ENCODE data around the gene OLIG3.

Gene OLIG3

DNA sequence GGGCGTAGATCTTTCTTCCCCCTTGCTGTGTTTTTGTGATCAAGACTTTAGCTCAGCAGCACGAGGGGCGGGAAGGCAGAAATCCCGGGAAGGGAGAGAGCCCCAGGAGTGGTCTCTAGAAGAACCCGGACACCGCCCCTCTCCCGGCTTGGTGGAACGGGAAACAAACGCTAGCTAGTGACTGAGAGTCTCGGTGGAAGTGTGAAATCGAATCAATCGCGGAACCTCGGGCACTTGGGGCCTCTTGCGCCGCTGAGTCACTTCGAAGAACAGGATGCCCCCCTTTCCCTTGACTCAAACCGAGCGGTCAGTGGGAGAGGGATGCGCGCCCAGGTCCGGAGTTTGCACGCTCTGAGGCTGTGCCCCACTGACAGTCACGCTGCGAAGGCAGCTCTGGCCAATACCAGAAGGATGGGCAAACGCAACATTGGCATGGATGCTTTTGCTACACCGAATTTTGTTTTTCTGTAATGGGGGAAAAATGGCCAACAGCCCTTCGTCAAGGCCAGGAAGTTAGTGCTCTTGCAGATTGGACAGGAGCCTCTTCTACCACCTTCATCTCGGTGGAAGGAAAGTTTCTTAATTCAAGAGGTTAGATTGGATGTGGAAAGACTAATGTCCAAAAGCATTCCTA, 1.6 kb upstream of the OLIG3 start:
- no peak for DNase-seq

GRCh38 chr6:137494988-137495702, 951 bp upstream of the OLIG3 start:
- DNase-seq: no peak

- DNase-seq: no peak
Observed at GRCh38 chr6:137493218-137494038, 766 bp downstream of the OLIG3 start.

- DNase-seq: no peak
Observed at GRCh38 chr6:137492289-137493217, 1.6 kb downstream of the OLIG3 start.

DNA sequence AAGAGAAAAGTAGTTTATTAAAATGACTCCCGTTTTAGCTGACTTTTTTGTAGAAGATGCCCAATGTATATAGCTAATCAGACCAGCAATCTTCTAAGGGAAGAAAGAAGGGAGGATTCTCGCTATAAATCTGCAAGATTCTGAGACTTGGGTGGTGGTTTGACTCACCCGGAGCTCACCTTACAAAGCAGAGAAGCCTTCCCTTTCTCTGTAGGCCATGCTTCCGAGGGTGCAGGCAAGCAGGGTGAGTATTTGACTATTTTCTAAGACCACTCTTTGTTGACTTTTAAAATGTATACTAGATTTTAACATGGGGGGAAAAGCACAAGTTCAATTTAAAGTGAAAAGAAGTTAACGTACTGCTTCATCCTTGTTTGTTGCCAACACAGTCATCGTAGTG, 2.7 kb downstream of the OLIG3 start:
- no peak for DNase-seq

- DNase-seq: no peak
Observed at GRCh38 chr6:137490961-137491360, 3.2 kb downstream of the OLIG3 start.

GRCh38 chr6:137490006-137490905, 3.9 kb downstream of the OLIG3 start:
- no peak for DNase-seq

- no peak for DNase-seq
Observed at GRCh38 chr6:137489046-137490005, 4.9 kb downstream of the OLIG3 start.

GRCh38 chr6:137488150-137489045, 5.8 kb downstream of the OLIG3 start:
- no peak for DNase-seq

- no peak for DNase-seq
Observed at GRCh38 chr6:137487869-137488149, 6.4 kb downstream of the OLIG3 start.

GRCh38 chr6:137487181-137487868, 6.9 kb downstream of the OLIG3 start:
- no peak for DNase-seq

DNA sequence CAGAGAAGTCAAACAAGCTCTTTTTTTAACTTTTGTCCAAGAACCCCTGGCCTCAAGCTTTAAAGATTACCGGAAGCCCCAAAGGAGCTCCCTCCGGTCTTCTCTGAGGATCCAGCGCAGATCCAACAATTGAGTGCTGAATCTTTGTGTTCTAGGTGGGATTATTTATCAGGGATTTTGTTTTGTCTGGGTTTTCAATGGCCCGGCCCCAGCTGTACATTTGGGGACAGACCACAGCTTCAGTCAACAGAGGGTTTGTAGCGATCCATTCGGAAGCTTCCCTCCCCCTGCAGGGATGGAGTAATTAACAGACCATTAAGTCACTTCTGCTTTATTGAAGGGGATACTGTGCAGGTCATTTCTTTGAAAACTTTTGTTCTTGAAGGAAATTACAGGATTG, 7.8 kb downstream of the OLIG3 start:
- DNase-seq: no peak

DNA sequence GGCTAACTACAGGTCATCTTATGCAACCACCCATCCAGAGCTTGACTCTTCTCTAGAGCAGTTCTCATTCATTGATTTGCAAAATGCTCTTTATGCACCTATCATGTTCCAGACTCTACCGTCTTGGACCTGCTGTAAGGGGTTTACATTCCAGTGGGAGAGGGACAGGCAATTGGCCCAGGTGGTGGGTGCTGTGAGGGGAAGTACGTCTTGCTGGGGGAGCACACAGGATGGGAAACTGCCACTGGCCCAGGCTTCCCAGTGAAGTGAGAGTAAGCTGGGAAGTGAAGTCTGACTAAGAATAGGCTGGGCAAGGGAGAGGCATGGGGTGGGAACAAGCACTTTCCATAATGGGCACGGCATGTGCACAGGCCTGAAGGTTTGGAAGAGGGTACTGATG, 13.8 kb downstream of the OLIG3 start:
- DNase-seq: no peak

DNA sequence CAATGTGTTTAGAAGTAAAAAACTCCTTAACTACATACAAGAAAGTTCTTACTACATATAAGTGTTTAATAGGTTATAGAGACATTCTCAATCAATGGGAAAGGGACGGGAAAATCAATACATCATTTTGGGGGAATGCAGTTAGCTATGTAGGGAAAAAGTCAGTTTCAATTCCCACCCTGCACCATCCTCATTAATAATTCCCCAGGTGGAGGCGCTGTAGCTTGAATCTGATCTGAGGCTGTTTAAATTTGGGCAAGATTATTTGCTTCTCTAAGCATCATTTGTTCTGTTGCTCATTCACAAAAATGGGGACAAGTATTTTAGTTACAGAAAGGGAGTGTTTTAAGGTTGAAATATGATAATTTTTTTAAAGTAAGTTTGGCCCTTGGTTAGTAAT, 19.1 kb downstream of the OLIG3 start:
- no peak for DNase-seq

GRCh38 chr6:137473598-137473997, 20.6 kb downstream of the OLIG3 start:
- no peak for DNase-seq

GRCh38 chr6:137472641-137473137, 21.5 kb downstream of the OLIG3 start:
- DNase-seq: no peak

- DNase-seq: peak in 2 of 14 donors; percentile 25 to 81
Observed at GRCh38 chr6:137471986-137472385, 22.2 kb downstream of the OLIG3 start.

- DNase-seq: peak in 4 of 14 donors; percentile 10 to 80 (median 28)
Observed at GRCh38 chr6:137471497-137471896, 22.7 kb downstream of the OLIG3 start.
